NCI-H1105 treated with DMSO at 0.1 percent for 48 hours (cell line): Measurements from ENCODE around the gene UBE2M.
A peak's percentile ranks its signal among the peaks of the same experiment; 100 is the strongest.
"Not testable (repeated sequence)": the region's sequence is repeated elsewhere in the genome, so short reads cannot be mapped to it uniquely, and the experiment has no call there.

Experiments
- DNase-seq: peaks from one replicate; lab custom pipeline; 2025; lab: John Stamatoyannopoulos, UW

UBE2M gene

GRCh38 chr19:58539169-58539559, 19.2 kb downstream of the UBE2M start:
- DNase-seq, result not testable (repeated sequence)

GRCh38 chr19:58538257-58539168, 19.9 kb downstream of the UBE2M start:
- no peak for DNase-seq

GRCh38 chr19:58536852-58537798, 21.3 kb downstream of the UBE2M start:
- DNase-seq, result no peak

- no peak for DNase-seq
These were observed 22.6 kb downstream of the UBE2M start for GRCh38 chr19:58535857-58536256.

- DNase-seq, result no peak
These were observed 27.2 kb downstream of the UBE2M start for GRCh38 chr19:58531034-58531840.

GRCh38 chr19:58529405-58529804, 29.0 kb downstream of the UBE2M start:
- DNase-seq, result no peak

GRCh38 chr19:58522709-58523108, 35.7 kb downstream of the UBE2M start:
- DNase-seq, result no peak

- DNase-seq, result no peak
These were observed 36.8 kb downstream of the UBE2M start for GRCh38 chr19:58521651-58522050.

GRCh38 chr19:58520257-58520599, 38.2 kb downstream of the UBE2M start:
- DNase-seq, result no peak

GRCh38 chr19:58519355-58520256, 38.8 kb downstream of the UBE2M start, which contains the start of gene ZBTB45:
Gene ZBTB45, minus strand, starts transcription at chr19:58519810. Its CDS starts 2,137 bp downstream, at chr19:58517673.
- peak; percentile 93 for DNase-seq

GRCh38 chr19:58519087-58519354, 39.4 kb downstream of the UBE2M start:
- peak; percentile 46 for DNase-seq

GRCh38 chr19:58518256-58519086, 39.9 kb downstream of the UBE2M start:
- DNase-seq, result no peak

- DNase-seq, result no peak
These were observed 41.2 kb downstream of the UBE2M start for GRCh38 chr19:58516964-58517833.

- no peak for DNase-seq
These were observed 42.1 kb downstream of the UBE2M start for GRCh38 chr19:58516246-58516836.

GRCh38 chr19:58515259-58515658, 43.2 kb downstream of the UBE2M start:
- no peak for DNase-seq

GRCh38 chr19:58514564-58515022, 43.8 kb downstream of the UBE2M start:
- DNase-seq, result no peak

GRCh38 chr19:58513694-58514563, 44.5 kb downstream of the UBE2M start:
- DNase-seq, result peak; percentile 84
